Brain microvascular endothelial cell (primary cell): ENCODE results near the gene DENND1A.

Source experiments
- DNase-seq: peaks from one replicate; pipeline ENCODE4 v3.0.0-alpha.2; 2020
- H3K27ac ChIP-seq: fragments of 250-450 bp; sonication (Bioruptor Pico); 2 replicates; pipeline ENCODE4 v1.5.1; 2020; ENCODE audit warnings: mild to moderate bottlenecking, moderate library complexity
- H3K27me3 ChIP-seq: fragments of 250-450 bp; sonication (Bioruptor Pico); replicated peaks from 2 replicates; pipeline ENCODE4 v1.5.1; 2020; ENCODE audit warnings: mild to moderate bottlenecking
- H3K36me3 ChIP-seq: fragments of 250-450 bp; sonication (Bioruptor Pico); replicated peaks from 2 replicates; pipeline ENCODE4 v1.5.1; 2020; ENCODE audit warnings: mild to moderate bottlenecking
- H3K4me3 ChIP-seq: 2 replicates; pipeline ENCODE4 v1.5.1; 2011; ENCODE audit warnings: low read depth, mild to moderate bottlenecking, control low read depth, low read length, moderate library complexity
- CTCF ChIP-seq: IDR thresholded peaks from 2 replicates; pipeline ENCODE4 v1.5.1; 2011; ENCODE audit warnings: low read depth, mild to moderate bottlenecking, moderate library complexity, low read length, control low read depth, inconsistent platforms; ENCODE audit errors: missing control alignments
- in situ Hi-C: cut with HindIII; loops from 2 replicates; pipeline ENCODE4 v1.10.0; 2017; ENCODE audit warnings: low sequenced_read_pairs, low pct_ligation_motif_present

Gene DENND1A

GRCh38 chr9:123368023-123368422, 561.9 kb downstream of the DENND1A start:
- Histone ChIP-seq H3K36me3 (no peaks in the 10 kb centered on the region), H3K27me3 (peaks cover 32% of the 10 kb centered on the region), H3K27ac (no peak overlapping the region), H3K4me3 (no peak overlapping the region)
- DNase-seq: no peak
- in situ Hi-C loops: no loop called here
- no peak for TF ChIP-seq CTCF

DNA sequence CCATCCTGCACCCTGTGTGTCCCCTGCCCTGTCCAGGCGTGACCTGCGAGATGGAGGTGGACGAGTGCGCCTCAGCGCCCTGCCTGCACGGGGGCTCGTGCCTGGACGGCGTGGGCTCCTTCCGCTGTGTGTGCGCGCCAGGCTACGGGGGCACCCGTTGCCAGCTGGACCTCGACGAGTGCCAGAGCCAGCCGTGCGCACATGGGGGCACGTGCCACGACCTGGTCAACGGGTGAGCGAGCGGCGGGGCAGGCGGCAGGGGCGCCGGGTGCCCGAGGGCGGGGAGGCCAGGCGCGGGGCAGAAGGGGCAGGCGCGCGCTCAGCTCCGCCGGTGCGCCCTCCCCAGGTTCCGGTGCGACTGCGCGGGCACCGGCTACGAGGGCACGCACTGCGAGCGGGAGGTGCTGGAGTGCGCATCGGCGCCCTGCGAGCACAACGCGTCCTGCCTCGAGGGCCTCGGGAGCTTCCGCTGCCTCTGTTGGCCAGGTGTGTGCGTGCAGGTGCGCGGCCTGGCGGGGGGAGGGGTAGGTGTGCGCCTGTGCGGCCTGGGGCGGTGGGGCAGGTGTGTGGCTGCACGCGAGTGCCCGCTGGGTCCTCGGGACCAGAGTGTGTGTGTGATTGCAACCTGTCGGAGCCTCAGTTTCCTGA, 563.9 kb downstream of the DENND1A start:
- H3K27ac ChIP-seq: no peak overlapping the region
- in situ Hi-C loops: no loop called here
- H3K4me3 ChIP-seq: no peak overlapping the region
- no peak for TF ChIP-seq CTCF
- DNase-seq: no peak
- H3K27me3 ChIP-seq: peaks cover 14% of the 10 kb centered on the region
- no peaks in the 10 kb centered on the region for H3K36me3 ChIP-seq

- Histone ChIP-seq H3K27ac (no peak overlapping the region), H3K27me3 (peaks cover 11% of the 10 kb centered on the region), H3K4me3 (no peak overlapping the region), H3K36me3 (no peaks in the 10 kb centered on the region)
- DNase-seq: no peak
- peak; percentile 59 for TF ChIP-seq CTCF
- in situ Hi-C loops: no loop called here
Measured at GRCh38 chr9:123365287-123365880, 564.5 kb downstream of the DENND1A start.

DNA sequence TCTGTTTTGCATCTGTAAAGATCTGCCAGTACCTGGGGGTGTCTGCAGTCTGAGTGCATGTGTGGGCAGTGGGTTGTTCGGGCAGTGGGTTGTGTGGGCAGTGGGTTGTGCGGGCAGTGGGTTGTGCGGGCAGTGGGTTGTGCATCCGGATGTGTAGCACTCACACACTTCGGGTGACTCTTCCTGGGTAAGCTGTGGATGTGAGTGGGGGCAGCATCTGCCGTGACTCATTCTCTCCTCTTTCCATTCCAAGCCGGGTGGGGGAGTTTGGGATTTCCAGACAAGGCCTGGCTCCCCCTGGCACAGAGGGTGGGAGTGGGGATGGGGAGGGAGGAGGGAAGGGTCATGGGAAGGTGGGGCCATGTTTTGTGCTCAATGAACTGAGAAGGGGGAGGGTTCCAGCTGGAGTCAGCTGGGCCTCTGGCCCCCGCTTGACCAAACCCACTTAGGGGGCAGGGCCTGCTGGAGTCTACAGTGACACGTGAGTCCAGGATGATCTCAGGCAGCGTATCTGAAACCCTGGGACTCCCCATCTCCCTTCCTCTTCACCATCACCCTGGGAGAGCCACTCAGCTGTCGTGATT, 565.6 kb downstream of the DENND1A start:
- DNase-seq: peak; percentile 13

DNA sequence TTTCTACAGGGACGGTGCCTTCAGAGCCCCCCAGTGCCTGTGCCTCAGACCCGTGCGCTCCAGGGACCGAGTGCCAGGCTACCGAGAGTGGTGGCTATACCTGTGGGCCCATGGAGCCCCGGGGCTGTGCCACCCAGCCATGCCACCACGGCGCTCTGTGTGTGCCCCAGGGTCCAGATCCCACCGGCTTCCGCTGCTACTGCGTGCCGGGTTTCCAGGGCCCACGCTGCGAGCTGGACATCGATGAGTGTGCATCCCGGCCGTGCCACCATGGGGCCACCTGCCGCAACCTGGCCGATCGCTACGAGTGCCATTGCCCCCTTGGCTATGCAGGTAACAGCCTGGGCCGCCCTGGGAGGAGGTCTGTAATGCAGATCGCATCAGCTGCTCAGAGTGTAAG, 567.1 kb downstream of the DENND1A start:
- TF ChIP-seq CTCF: no peak
- H3K27me3 ChIP-seq: peaks cover 2% of the 10 kb centered on the region
- in situ Hi-C loops: no loop called here
- no peak for DNase-seq
- no peak overlapping the region for H3K27ac ChIP-seq
- H3K36me3 ChIP-seq: no peaks in the 10 kb centered on the region
- no peak overlapping the region for H3K4me3 ChIP-seq

More for the DNA sequence above, 565.6 kb downstream of the DENND1A start:
- no peak for TF ChIP-seq CTCF
- Histone ChIP-seq H3K27me3 (peaks cover 4% of the 10 kb centered on the region), H3K36me3 (no peaks in the 10 kb centered on the region), H3K4me3 (no peak overlapping the region), H3K27ac (no peak overlapping the region)
- in situ Hi-C loops: no loop called here
